ENCODE measurements around the gene CRTAP.
"Not testable (repeated sequence)": the region's sequence is repeated elsewhere in the genome, so short reads cannot be mapped to it uniquely, and the experiment has no call there.

CRTAP gene

GRCh38 chr3:33174095-33174494 lies 60.3 kb downstream of the CRTAP start:
- DNase-seq (ENCODE audit: low read depth in 2 of 2) = no peak

- DNase-seq (ENCODE audit: low read depth in 2 of 2) = no peak
Measured at GRCh38 chr3:33174711-33175414, 61.0 kb downstream of the CRTAP start.

- no peak for DNase-seq (ENCODE audit: low read depth in 2 of 2)
Measured at GRCh38 chr3:33179132-33179531, 65.3 kb downstream of the CRTAP start.

- no peak for DNase-seq (ENCODE audit: low read depth in 2 of 2)
Measured at GRCh38 chr3:33181229-33181628, 67.4 kb downstream of the CRTAP start.

GRCh38 chr3:33181641-33182040 lies 67.8 kb downstream of the CRTAP start:
- DNase-seq (ENCODE audit: low read depth in 2 of 2) = not testable (repeated sequence)

GRCh38 chr3:33184863-33185262 lies 71.0 kb downstream of the CRTAP start:
- no peak for DNase-seq (ENCODE audit: low read depth in 2 of 2)

- no peak for DNase-seq (ENCODE audit: low read depth in 2 of 2)
Measured at GRCh38 chr3:33186524-33187367, 72.9 kb downstream of the CRTAP start.

GRCh38 chr3:33187368-33187634 lies 73.5 kb downstream of the CRTAP start:
- DNase-seq (ENCODE audit: low read depth in 2 of 2) = no peak

GRCh38 chr3:33194303-33194702 lies 80.5 kb downstream of the CRTAP start:
- no peak for DNase-seq (ENCODE audit: low read depth in 2 of 2)

- DNase-seq (ENCODE audit: low read depth in 2 of 2) = no peak
Measured at GRCh38 chr3:33196538-33196937, 82.7 kb downstream of the CRTAP start.

Measured in stimulated activated CD4-positive, alpha-beta T cell treated with anti-CD3 and anti-CD28 coated beads, Interleukin-12 subunit alpha, Interleukin-12 subunit beta, amount 100 ng/mL, for 24 hours (primary cell).